ENCODE data around the gene TTC3.

Gene TTC3

DNA sequence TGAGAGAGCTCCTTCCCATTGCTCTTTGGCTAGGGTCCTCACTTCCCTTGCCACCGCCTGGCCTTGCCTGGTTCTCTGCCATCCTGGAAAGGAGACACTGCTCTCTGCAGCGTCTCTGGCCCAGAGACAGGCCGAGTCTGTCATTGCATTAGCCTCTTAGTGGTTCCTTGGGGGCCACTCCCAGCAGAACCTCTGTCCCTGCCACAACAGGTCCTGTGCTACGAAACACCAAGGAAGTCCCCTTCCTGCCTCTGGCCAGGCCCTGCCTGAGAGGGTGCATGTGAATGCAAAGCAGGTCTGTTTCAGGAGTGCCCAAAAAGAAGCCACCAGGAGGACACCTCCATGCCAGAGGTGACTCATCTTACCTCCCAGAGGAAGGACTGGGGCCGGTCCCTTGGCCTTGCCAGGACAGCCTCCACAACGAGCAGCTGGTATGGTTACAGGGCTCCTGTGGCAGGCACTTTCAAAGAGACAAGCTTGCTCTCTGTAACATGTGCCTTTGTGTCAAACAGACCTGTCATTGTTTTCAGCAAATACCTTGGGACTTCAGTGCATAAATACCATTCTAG is 134.5 kb downstream of the TTC3 start:
- H3K27ac ChIP-seq, result no peak overlapping the region
- TF ChIP-seq, protein P1, sequence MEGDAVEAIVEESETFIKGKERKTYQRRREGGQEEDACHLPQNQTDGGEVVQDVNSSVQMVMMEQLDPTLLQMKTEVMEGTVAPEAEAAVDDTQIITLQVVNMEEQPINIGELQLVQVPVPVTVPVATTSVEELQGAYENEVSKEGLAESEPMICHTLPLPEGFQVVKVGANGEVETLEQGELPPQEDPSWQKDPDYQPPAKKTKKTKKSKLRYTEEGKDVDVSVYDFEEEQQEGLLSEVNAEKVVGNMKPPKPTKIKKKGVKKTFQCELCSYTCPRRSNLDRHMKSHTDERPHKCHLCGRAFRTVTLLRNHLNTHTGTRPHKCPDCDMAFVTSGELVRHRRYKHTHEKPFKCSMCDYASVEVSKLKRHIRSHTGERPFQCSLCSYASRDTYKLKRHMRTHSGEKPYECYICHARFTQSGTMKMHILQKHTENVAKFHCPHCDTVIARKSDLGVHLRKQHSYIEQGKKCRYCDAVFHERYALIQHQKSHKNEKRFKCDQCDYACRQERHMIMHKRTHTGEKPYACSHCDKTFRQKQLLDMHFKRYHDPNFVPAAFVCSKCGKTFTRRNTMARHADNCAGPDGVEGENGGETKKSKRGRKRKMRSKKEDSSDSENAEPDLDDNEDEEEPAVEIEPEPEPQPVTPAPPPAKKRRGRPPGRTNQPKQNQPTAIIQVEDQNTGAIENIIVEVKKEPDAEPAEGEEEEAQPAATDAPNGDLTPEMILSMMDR (conservative IDR thresholded peaks at IDR 0.05), result no peak

DNA sequence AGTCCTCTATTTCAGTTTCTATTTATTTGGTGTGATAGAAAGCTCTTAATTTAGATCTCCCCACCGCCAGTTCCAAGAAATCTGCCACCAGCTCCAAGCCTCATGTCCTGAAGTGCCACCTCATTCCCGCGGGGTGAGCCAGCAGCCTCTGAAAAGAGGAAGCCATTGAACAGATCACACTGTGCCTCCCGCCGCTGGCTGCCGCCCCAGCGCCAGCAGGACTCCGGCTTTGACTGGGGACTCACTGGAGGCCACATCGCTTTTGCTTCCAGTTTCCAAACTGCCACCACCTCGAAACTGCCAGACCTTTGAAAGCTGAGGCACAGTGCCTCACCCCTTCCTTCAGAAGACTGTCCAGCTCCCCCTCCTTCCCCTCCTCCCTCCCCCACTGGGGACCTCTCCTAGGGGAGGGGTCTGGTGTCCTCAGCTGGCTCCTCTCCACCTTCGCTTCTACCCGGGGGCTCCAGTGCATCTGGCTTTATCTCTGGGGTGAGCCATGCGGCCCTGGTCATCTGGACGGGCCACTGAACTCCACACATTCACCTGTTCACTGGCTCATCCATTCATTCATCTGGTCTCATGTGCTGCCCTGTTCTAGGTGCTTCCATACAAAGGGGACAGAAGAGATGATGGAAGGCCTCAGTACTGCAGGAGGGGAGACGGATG is 135.1 kb downstream of the TTC3 start:
- TF ChIP-seq, protein P1 (conservative IDR thresholded peaks at IDR 0.05), result no peak
- H3K27ac ChIP-seq, result no peak overlapping the region

DNA sequence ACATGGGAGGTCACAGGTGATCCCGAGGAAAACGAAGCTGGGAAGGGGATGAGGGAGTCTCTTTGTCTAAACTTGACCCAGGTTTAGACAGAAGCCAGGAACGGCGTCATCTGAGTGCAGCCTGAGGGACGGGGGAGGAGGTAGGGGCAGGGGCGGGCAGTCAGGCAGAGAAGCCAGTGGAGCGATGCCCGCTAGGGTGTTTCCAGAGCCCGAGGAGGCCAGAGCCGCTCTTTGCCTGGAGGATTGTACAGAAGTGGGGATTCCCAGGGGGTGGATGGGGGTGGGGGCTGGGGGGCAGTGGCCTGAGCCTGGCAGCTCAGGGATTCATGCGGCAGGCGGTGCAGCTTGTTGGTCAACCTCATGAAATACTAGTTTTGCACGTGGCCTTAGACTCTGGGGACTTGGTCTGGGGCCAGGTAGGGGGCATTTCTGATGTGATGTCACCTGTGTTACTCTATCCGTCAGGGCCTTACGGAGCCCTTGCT is 135.7 kb downstream of the TTC3 start:
- TF ChIP-seq, protein P1 (conservative IDR thresholded peaks at IDR 0.05), result no peak
- H3K27ac ChIP-seq, result no peak overlapping the region

DNA sequence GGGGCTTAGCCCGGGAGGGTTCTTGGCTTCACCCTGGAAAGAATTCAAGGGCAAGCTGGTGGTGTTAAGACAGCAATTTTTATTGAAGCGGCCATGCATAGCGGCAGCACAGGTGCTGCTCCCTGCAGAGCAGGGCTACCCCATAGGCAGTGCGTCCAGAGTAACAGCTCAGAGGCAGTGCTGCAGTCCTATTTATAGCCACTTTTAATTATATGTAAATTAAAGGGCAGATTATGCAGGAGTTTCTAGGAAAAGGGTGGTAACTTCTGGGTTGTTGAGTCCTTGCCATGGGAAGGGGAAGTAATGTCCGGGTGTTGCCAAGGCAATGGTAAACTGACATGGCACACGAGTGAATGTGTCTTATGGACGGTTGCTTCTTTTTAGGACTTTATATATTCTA is 137.1 kb downstream of the TTC3 start:
- TF ChIP-seq, protein P1 (conservative IDR thresholded peaks at IDR 0.05), result no peak
- no peak overlapping the region for H3K27ac ChIP-seq

DNA sequence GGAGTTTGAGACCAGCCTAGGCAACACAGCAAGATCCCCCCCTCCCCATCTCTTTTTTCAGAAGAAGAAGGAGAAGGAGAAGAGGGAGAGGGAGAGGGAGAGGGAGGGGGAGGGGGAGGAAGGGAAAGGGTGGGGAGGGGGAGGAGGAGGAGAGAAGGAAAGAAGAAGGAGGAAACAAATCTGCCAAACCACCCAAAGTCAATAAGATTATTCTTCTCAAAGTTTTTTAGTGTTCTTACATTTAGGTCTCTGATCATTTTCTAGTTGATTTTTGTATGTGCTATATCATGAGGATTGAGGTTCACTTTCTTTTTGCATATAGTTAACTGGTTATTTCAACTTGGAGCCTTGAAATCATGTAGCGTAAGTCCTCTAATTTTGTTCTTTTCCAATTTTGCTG is 137.7 kb downstream of the TTC3 start:
- TF ChIP-seq, protein P1 (conservative IDR thresholded peaks at IDR 0.05), result no peak
- no peak overlapping the region for H3K27ac ChIP-seq

DNA sequence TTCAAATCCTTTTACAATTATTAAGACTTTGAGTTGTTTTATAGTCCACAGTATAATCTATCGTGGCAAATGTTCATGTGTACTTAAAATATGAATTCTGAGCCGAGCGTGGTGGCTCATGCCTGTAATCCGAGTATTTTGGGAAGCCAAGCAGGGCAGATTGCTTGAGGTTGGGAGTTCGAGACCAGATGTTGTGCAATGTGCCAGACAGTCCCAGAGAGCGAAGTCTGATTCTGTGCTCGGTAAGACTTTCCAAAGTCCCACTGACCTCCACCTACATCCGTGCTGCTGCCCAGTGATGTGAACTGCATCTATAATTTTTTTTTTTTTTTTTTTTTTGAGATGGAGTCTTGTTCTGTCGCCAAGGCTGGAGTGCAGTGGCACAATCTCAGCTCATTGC is 141.9 kb downstream of the TTC3 start:
- H3K27ac ChIP-seq, result no peak overlapping the region
- TF ChIP-seq, protein P1 (conservative IDR thresholded peaks at IDR 0.05), result no peak

DNA sequence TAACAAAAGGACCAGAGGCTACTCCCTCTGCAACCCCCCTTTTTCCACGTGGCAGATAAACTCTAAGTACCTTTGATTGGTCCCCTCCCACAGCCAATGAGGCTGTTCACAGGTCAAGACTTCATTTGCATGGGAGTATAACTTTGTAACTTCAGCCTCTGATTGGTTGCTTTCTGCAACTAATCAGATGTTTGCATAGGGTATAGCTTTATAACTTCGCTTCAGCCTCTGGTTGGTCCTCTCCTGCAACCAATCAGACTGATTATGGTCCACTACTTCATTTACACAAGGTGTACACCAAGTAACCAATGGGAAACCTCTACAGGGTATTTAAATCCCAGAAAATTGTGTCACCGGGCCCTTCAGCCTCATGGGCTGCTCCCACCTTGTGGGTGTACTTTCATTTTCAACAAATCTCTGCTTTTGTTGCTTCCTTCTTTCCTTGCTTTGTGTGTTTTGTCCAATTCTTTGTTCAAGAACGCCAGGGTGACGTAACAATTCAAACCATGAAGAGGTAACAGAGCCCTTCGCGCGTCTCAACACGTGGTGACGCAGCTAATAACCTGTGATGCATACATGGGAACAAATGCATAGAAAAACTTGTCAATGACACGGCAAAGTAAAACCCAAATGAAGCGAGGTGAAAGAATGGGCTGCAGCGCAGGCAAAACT is 146.8 kb downstream of the TTC3 start:
- peak overlapping the region; percentile 93 for H3K27ac ChIP-seq
- TF ChIP-seq, protein P1 (conservative IDR thresholded peaks at IDR 0.05), result no peak
